Activated CD8-positive, alpha-beta memory T cell treated with anti-CD3 and anti-CD28 coated beads for 4 hours (primary cell): ENCODE data around the gene STAT2.
"Not testable (repeated sequence)": the region's sequence is repeated elsewhere in the genome, so short reads cannot be mapped to it uniquely, and the experiment has no call there.

Experiments used
- DNase-seq, 2 donors: peaks; one replicate each; pipeline ENCODE4 v3.0.0-alpha.2; 2020; ENCODE audit warnings: low read depth in 2 of 2

Gene STAT2

DNA sequence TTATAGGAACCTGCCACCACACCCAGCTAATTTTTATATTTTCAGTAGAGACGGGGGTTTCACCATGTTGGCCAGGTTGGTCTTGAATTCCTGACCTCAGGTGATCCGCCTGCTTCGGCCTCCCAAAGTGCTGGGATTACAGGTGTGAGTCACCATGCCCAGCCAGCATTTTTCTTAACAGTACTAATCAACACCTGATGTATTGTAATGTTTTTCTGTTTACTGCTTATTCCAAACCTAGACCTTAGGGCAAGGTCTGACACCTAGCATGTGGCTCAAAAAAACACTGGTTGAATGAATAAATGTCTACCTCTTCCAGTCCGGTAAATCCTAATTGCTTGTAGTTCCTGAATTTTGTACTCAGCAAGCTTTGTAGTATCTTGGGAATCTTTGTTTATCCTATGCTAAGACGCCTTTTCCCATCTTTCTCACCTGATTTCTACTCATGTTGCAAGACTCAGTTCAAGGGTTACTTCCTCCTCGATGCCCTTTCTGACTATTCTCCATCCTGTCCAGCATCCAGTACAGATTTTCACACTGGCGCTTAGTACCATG, 28.9 kb downstream of the STAT2 start:
- no peak for DNase-seq

GRCh38 chr12:56326533-56326932, 33.4 kb downstream of the STAT2 start:
- DNase-seq: no peak

GRCh38 chr12:56326126-56326525, 33.8 kb downstream of the STAT2 start:
- no peak for DNase-seq

DNA sequence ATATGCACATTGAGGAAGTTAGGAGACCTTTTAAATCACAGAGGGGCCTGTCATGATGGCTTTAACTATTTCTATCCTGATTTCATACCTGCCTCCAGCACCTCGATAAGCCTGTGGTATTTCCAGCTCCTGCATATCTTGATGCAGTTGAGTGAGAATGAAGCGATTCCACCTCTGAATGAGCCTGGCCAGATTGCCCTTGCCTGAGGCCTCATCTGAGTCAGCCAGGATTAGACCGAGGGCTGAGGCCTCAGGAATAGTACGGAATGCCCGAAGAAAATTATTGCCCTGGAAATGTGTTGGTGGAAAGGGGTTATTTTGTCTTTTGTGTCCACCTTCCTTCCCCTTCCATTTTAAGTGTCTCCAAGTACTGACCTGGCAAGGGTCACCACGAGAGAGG, 35.7 kb downstream of the STAT2 start:
- DNase-seq: no peak

GRCh38 chr12:56321610-56322009, 38.3 kb downstream of the STAT2 start:
- not testable (repeated sequence) for DNase-seq

- DNase-seq: no peak
Observed at GRCh38 chr12:56321027-56321426, 38.9 kb downstream of the STAT2 start.

GRCh38 chr12:56317675-56318074, 42.2 kb downstream of the STAT2 start:
- no peak for DNase-seq

GRCh38 chr12:56315622-56316473, 44.1 kb downstream of the STAT2 start, which contains the start of gene CNPY2:
TSS of gene CNPY2 (minus strand) at chr12:56315988. CDS start at chr12:56315217, 771 bp downstream.
- DNase-seq: peak; percentile 88 to 89

GRCh38 chr12:56315249-56315621, 44.7 kb downstream of the STAT2 start:
- DNase-seq: no peak

- DNase-seq: no peak
Observed at GRCh38 chr12:56311003-56311402, 48.9 kb downstream of the STAT2 start.

DNA sequence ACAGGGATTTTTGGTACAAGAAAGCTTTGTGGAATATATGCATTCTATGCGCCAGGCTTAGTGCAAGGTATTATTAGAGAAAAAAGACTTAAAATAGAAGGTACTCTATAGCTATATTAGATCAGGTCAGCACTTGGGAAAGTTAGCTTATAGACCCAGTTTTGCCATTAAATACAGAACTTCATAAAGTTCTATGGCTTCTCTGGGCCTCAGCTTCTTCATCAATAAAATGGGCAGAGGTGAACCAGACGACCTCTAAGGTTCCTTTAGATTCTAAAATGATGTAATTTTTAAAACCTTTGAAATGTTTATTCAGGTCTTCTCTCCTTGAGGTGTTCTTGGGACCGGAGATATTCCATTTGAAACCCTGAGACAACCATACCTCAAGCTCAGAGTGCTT, 51.2 kb downstream of the STAT2 start:
- DNase-seq: no peak

GRCh38 chr12:56307221-56307965, 52.5 kb downstream of the STAT2 start:
- no peak for DNase-seq

- DNase-seq: no peak
Observed at GRCh38 chr12:56304872-56305590, 54.9 kb downstream of the STAT2 start.

- no peak for DNase-seq
Observed at GRCh38 chr12:56304276-56304675, 55.6 kb downstream of the STAT2 start.

DNA sequence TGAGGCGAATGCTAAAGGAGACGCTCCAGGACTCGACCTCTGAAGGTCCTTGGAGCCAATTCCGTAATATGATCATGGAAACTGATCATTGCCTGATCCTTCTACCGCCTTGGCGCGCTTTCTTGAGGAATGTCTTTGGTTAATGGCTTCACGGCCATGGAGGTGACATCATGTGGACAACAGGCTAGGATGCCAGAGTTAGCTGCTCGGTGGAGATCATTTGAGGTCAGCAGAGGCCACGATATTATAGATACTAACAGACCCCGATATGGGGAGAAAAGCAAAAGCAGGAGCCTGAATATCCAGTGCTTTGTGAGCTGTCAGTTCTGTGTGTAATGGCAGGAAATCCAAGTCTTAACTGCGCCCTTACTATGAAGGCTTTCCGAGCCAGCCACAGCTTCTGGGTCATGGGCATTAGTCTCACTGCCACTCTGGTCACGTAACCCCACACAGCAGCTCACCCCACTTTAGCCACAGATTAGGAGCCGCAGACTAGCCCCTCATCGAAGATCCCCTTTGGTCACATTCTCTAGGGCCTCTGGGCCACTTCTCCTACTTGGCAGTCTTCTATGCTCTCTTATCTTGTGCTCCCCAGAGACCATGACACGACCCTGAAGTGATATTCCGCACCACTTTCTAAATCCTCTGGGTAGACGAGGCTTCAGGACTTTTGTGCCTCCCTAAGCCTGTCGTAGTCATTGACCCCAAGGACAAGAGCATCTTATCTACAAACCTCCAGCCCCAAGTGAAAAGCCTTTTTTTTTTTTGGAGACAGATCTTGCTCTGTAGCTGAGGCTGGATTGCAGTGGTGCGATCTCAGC, 59.1 kb downstream of the STAT2 start:
- DNase-seq: no peak

GRCh38 chr12:56299853-56300643, 59.9 kb downstream of the STAT2 start, which contains the start of gene CS:
TSS of gene CS (minus strand) at chr12:56300330. CDS start at chr12:56300201, 129 bp downstream.
- DNase-seq: peak; percentile 97 to 98

- no peak for DNase-seq
Observed at GRCh38 chr12:56299308-56299852, 60.5 kb downstream of the STAT2 start.

GRCh38 chr12:56298828-56299227, 61.1 kb downstream of the STAT2 start:
- no peak for DNase-seq

DNA sequence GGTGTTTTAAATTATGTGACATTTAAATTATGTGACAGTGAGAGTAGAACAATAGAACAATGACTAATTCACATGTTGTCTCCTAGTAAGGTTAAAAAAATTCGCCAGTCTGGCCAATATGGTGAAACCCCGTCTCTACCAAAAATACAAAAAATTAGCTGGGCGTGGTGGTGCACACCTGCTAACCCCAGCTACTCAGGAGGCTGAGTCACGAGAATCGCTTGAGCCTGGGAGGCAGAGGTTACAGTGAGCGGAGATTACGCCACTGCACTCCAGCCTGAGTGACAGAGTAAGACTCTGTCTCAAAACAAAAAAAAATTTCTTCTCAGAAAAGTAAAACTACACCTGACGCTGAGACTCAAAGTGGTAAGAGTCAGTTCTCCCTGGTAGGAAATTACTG, 62.5 kb downstream of the STAT2 start:
- DNase-seq: no peak

DNA sequence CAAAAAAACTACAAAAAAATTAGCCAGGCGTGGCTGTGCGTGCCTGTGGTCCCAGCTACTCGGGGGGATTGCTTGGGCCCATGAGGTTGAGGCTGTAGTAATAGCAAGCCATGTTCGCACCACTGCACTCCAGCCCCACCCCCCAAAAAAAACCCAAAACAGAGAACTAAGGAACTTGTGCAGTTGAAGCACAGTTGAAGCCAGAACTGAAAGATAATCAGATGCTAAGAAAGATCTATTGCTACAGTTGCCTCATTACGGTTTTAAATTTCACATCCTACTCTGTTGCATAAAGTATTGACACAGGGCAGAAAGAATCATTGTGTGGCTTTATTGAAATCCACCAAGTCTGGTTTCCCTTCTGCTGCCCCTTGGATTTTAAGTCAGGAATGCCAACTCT, 63.6 kb downstream of the STAT2 start:
- no peak for DNase-seq
